Heart left ventricle (tissue), 16 donors: ENCODE data around the gene MEIS3. TPM values are rescaled to one million over a fixed set of nuclear protein-coding genes. Genes with fewer than 3 reads are reported as not detected.

ENCODE experiments used
- ATAC-seq, 4 donors: fragments of 200-7000 bp; cut with Tn5 transposase; one replicate each; pipeline ENCODE4 v1.9.1; 2020 to 2022; ENCODE audit warnings: moderate library complexity in 4 of 4, mild to moderate bottlenecking in 3 of 4, moderate number of reproducible peaks in 1 of 4
- DNase-seq, 5 donors: peaks; one replicate each; pipeline ENCODE4 v3.0.0-alpha.2; 2020
- H3K27ac ChIP-seq, 12 donors: fragments of 200-600 bp; sonication (generic) in 4 of 12; one replicate each; pipeline versions ENCODE4 v1.5.0 to v1.8.0; 2016 to 2022; ENCODE audit warnings: mild to moderate bottlenecking in 2 of 12
- H3K27me3 ChIP-seq, 9 donors: fragments of 200-600 bp; sonication (generic) in 2 of 9; one replicate each; pipeline versions ENCODE4 v1.5.1 to v1.8.0; 2016 to 2022; ENCODE audit warnings: mild to moderate bottlenecking in 3 of 9
- H3K36me3 ChIP-seq, 9 donors: fragments of 200-600 bp; sonication (generic) in 2 of 9; one replicate each; pipeline versions ENCODE4 v1.5.0 to v1.8.0; 2018 to 2022; ENCODE audit warnings: mild to moderate bottlenecking in 2 of 9
- H3K4me1 ChIP-seq, 12 donors: fragments of 200-600 bp; sonication (generic) in 4 of 12; one replicate each; pipeline versions ENCODE4 v1.5.0 to v1.8.0; 2016 to 2022; ENCODE audit warnings: mild to moderate bottlenecking in 3 of 12
- H3K4me3 ChIP-seq, 12 donors: fragments of 200-600 bp; sonication (generic) in 4 of 12; one replicate each; pipeline versions ENCODE4 v1.5.0 to v1.8.0; 2017 to 2022; ENCODE audit warnings: mild to moderate bottlenecking in 9 of 12, moderate library complexity in 4 of 12
- H3K9me3 ChIP-seq, 12 donors: fragments of 200-600 bp; sonication (generic) in 4 of 12; one replicate each; pipeline versions ENCODE4 v1.5.0 to v1.8.0; 2016 to 2022; ENCODE audit warnings: mild to moderate bottlenecking in 1 of 12
- POLR2A ChIP-seq, 2 donors: fragments of 450-650 bp; IDR thresholded peaks; one replicate each; pipeline ENCODE4 v1.6.1; 2017; ENCODE audit warnings: antibody characterized with exemption in 2 of 2, mild to moderate bottlenecking in 2 of 2, moderate library complexity in 2 of 2
- WGBS, 4 donors: extraction: QIAGEN DNeasy Blood & Tissue Kit in 2 of 4; methylation state at CpG; one replicate each; pipeline versions ENCODE4 v1.1.5 to v1.1.7; 2013 to 2018; 5-methylcytosine and 5-hydroxymethylcytosine counted together
- intact Hi-C, 10 donors: fragments of 100-400 bp; cut with DNase I; formaldehyde crosslinking; loops; one replicate each; pipeline versions ENCODE4 v1.11.1 to v1.14.2; 2022
- polyA plus RNA-seq, 2 donors: library from polyadenylated mRNA; stranded (reverse); fragments of 200-250 nt; gene quantifications; one replicate each; pipeline ENCODE4 v1.2.3, GENCODE V29; 2013
- total RNA-seq, 9 donors: library from RNA; depleted of rRNA in 2 of 9; stranded (reverse); fragments of >200 nt in 2 of 9; fragmentation: NEBNext Ultra II Directional in 3 of 9; extraction: Animal tissue kit (Norgen Biotek cat#: 25700) in 3 of 9; gene quantifications; one replicate each; pipeline versions ENCODE4 v1.1.0 to v1.2.4, GENCODE V29; 2016 to 2023
- TF ChIP-seq, protein P1 (sequence below), 12 donors: fragments of 200-600 bp; sonication (generic) in 4 of 12; IDR thresholded peaks; one replicate each; pipeline versions ENCODE4 v1.5.0 to v1.8.0; 2018 to 2022; ENCODE audit warnings: antibody characterized with exemption in 12 of 12, mild to moderate bottlenecking in 5 of 12
- donor health status: ischemic (EF 13 %, LVEDD 7.1; RV severe dilation, severe dysfunction).
- donor health status: healthy with polysubstance abuse.
- donor health status: DM: no; HTN: yes; CAD: no.
- donor health status: DM: no; HTN: no; CAD: no.
- donor health status: ischemic (EF 25% LVEDD 6.9; RV normal size, moderate dysfunction).
- donor health status: ischemic (EF 25% LVEDD 5.7; RV mildly dilated, moderate dysfunction).
- donor health status: healthy.
- donor health status: DM: yes; HTN: yes; CAD: no.
- donor health status: ischemic (EF 35%, LVEDD 5.7; RV mildly dilated, moderate dysfunction).
- donor health status: nonischemic (EF 11% LVEDD 7.7; RV severe dilation, severe dysfunction).
- donor health status: DM: yes; HTN: yes; CAD: no.
- donor health status: PGD.
- donor health status: ischemic (EF 29% LVEDD 5.4; RV normal size, mild dysfunction).
- donor health status: nonischemic (EF 23%, LVEDD 6.1; RV moderate dilation, normal function).

MEIS3 gene
- total and polyA plus RNA-seq, 11 donors: 1.8 to 6.0 (median 2.5) TPM

DNA sequence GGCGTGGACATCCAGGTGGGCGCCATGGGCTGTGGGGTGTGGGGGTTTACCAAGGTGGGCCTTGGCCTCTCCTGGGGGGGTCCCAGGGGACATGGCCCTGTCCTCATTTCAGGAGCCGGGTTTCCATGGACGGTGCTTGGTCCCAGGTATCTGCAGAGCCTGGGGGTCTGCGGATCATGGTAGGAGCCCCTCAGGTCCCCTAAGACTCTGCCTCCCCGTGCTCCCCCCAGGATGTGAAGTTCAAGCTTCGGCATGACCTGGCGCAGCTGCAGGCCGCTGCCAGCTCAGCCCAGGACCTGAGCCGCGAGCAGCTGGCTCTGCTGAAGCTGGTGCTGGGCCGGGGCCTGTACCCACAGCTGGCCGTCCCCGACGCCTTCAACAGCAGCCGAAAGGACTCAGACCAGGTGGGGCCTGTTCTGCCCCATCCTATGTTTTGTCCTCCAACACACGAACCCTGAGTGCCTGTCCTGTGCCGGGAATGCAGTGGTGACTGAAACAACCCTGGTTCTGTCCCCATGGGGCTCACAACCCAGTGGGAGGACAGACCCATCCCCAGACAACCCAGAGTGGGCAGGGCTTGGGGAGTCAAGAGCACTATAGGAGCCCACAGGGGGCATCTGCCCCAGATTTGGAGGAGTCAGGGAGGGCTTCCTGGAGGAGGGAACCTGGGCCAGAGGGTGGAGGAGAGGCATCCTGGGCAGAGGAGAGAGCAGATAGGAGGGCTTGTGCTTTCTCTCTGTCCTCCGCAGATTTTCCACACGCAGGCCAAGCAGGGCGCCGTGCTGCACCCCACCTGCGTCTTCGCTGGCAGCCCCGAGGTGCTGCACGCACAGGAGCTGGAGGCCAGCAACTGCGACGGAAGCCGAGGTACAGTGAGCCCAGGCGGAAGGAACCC is 43.4 kb downstream of the MEIS3 start:
- Histone ChIP-seq H3K27ac (peak overlapping the region in 1 of 12 donors; percentile 90), H3K4me3 (no peak overlapping the region), H3K4me1 (peaks cover 0 to 16% (median 3%) of the 10 kb centered on the region in 12 donors), H3K27me3 (no peaks in the 10 kb centered on the region), H3K9me3 (no peaks in the 10 kb centered on the region), H3K36me3 (peaks cover 0 to 94% (median 80%) of the 10 kb centered on the region in 9 donors)
- no peak for TF ChIP-seq POLR2A (IDR thresholded peaks at IDR 0.05)
- TF ChIP-seq, protein P1, sequence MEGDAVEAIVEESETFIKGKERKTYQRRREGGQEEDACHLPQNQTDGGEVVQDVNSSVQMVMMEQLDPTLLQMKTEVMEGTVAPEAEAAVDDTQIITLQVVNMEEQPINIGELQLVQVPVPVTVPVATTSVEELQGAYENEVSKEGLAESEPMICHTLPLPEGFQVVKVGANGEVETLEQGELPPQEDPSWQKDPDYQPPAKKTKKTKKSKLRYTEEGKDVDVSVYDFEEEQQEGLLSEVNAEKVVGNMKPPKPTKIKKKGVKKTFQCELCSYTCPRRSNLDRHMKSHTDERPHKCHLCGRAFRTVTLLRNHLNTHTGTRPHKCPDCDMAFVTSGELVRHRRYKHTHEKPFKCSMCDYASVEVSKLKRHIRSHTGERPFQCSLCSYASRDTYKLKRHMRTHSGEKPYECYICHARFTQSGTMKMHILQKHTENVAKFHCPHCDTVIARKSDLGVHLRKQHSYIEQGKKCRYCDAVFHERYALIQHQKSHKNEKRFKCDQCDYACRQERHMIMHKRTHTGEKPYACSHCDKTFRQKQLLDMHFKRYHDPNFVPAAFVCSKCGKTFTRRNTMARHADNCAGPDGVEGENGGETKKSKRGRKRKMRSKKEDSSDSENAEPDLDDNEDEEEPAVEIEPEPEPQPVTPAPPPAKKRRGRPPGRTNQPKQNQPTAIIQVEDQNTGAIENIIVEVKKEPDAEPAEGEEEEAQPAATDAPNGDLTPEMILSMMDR (IDR thresholded peaks at IDR 0.05): no peak
- 96 to 97% (median 97%) methylated on average over 21 to 30 of the region's 30 CpGs for WGBS, 4 donors
- intact Hi-C loops: no loop called here
- ATAC-seq (no peak), DNase-seq (no peak)

DNA sequence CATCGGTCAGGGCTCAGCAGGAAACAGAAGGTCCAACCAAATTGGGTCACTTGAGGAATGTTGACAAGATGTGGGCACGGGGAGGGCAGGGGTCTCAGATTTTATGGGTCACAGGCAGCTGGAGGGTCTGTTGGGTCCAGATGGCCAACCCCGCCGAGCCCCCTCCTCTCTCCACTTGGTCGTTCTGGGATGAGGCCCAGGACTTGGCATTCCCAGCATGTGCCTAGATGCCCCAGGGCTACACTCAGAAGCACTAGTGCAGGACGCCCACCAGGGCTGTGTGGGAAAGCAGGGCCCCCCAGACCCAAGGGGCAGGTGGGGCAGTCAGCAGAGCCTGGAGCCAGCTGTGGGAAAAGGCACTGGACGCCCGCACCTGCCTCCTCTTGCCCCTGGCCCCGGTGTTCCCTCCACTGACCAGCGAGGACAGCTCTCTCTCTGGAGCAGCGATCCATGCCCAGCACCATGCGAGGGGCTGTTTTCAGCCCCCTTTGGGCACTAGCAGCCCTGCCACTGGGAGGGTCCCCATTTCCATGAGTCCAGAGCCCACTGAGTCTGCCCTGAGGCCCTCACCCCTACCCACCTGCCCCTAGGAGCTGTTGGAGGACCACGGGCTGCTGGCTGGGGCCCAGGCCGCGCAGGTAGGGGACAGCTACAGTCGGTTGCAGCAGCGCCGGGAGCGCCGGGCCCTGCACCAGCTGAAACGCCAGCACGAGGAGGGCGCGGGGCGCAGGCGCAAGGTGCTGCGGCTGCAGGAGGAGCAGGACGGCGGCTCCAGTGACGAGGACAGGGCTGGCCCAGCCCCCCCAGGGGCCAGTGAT is 44.2 kb downstream of the MEIS3 start:
- 91 to 96% (median 95%) methylated on average over 17 to 30 of the region's 30 CpGs for WGBS, 4 donors
- H3K4me1 ChIP-seq: peaks cover 0 to 16% (median 4%) of the 10 kb centered on the region in 12 donors
- ATAC-seq: no peak
- H3K9me3 ChIP-seq: no peaks in the 10 kb centered on the region
- H3K36me3 ChIP-seq: peaks cover 0 to 95% (median 82%) of the 10 kb centered on the region in 9 donors
- TF ChIP-seq, protein P1 (IDR thresholded peaks at IDR 0.05): no peak
- TF ChIP-seq POLR2A (IDR thresholded peaks at IDR 0.05): no peak
- intact Hi-C loops: no loop called here
- H3K27me3 ChIP-seq: no peaks in the 10 kb centered on the region
- H3K4me3 ChIP-seq: no peak overlapping the region
- no peak overlapping the region for H3K27ac ChIP-seq
- DNase-seq: no peak

DNA sequence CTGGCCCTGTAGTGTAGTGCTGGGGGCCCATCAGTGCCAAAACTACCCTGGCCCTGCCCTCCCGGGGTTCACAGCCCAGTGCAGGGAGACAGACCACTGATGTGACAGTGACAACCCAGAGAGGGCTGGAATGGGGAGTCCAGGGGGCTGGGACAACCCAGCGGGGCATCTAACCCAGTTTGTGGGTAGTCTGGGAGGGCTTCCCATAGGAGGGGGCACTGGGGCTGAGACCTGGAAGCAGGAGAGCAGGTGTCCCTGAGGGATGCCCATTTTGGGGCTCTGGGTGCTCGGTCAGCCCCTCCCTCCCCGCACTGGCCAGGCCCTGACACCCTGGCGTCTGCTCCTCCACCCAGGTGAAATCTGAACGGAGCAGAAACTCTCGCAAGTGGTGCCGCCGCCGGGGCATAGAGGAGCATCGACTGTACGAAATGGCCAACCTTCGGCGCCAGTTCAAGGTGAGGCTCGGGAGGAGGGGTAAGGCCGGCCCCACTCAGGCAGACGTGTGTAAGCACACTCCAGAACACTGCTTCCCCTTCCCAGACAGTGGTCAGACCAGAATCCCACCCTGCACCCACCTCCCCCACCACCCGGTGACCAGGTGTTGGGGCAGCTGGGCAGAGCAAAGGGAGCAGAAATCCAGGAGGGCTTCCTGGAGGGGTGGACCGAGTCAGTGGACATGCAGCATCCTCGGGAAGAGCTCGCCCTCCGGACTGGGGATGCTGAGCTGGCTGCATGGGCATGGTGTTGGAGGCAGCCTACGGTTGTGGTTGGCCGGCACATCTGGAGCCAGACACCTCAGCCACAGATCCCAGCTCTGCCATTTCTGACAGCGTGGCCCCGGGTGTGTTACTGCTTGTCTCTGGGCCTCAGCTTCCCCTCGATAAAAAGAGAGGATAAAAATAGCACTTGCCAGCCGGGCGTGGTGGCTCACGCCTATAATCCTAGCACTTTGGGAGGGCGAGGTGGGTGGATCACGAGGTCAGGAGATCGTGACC is 45.8 kb downstream of the MEIS3 start:
- H3K9me3 ChIP-seq: no peaks in the 10 kb centered on the region
- H3K4me3 ChIP-seq: no peak overlapping the region
- no peak for ATAC-seq
- DNase-seq: no peak
- H3K36me3 ChIP-seq: peaks cover 0 to 98% (median 86%) of the 10 kb centered on the region in 9 donors
- H3K27me3 ChIP-seq: no peaks in the 10 kb centered on the region
- no peak overlapping the region for H3K27ac ChIP-seq
- intact Hi-C loops: no loop called here
- TF ChIP-seq, protein P1 (IDR thresholded peaks at IDR 0.05): no peak
- TF ChIP-seq POLR2A (IDR thresholded peaks at IDR 0.05): no peak
- 86 to 92% (median 91%) methylated on average over 25 to 33 of the region's 33 CpGs for WGBS, 4 donors
- H3K4me1 ChIP-seq: peaks cover 0 to 16% (median 4%) of the 10 kb centered on the region in 12 donors
